Measurements from ENCODE around the gene ANKRD36. TPM values are rescaled to one million over a fixed set of nuclear protein-coding genes. Genes with fewer than 3 reads are reported as not detected.
"Not testable (repeated sequence)": the region's sequence is repeated elsewhere in the genome, so short reads cannot be mapped to it uniquely, and the experiment has no call there.

Gene ANKRD36
- total and polyA plus RNA-seq, 12 donors: 0.96 to 8.0 (median 6.2) TPM

DNA sequence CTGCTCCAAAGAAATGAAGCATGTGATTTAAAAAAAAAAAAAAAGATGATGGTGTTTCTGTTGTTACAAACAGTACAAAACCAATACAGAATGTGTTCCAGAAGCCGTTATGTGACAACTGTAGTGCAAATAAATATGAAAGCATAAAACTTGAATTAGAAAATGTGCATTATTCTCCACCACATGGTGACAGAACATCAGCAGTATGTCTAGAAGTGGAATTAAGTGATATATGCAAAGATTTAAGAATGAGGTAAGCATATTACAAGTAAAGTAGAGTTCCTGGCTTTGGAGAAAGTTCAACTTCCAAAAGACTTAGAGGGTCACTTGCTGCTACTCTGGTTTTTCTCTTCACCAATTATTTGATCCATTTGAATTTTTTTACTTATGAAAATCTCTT, 120.0 kb downstream of the ANKRD36 start:
- ATAC-seq; intact Hi-C loops (cut with DNase I); DNase-seq; H3K27ac ChIP-seq; H3K27me3 ChIP-seq; H3K9me3 ChIP-seq; H3K4me1 ChIP-seq; H3K4me3 ChIP-seq: not testable (repeated sequence)
- WGBS, 2 donors: 90 to 100% methylated on average over 1 of the region's 1 CpG
- peaks cover 0 to 29% (median 6%) of the 10 kb centered on the region in 9 donors for H3K36me3 ChIP-seq

- H3K4me1 ChIP-seq; H3K27me3 ChIP-seq; H3K4me3 ChIP-seq; H3K9me3 ChIP-seq; ATAC-seq; DNase-seq; intact Hi-C loops (cut with DNase I); H3K27ac ChIP-seq: not testable (repeated sequence)
- H3K36me3 ChIP-seq: peaks cover 0 to 29% (median 6%) of the 10 kb centered on the region in 9 donors
- no CpG with 5 or more reads among the region's 2 CpGs for WGBS, 2 donors
Observed at GRCh38 chr2:97233660-97234295, 120.8 kb downstream of the ANKRD36 start.

DNA sequence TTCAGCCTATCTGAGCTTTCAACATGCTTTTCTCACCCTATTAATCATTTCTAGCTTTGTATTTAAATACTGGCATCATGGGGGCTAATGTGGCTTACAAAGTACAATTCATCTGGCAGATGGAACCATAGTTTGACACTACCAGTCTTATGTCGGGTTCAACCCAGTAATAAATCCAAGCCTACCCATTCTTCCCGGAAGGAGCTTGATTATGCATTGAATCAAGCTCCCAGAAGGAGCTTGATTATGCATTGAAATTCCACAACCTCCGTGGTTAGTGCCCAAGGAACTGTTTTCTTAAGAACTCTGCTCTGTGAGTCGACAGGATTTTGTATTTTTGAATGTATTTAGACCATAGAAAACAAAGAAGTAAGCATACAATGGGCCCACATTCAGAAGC, 148.2 kb downstream of the ANKRD36 start:
- H3K27ac ChIP-seq; DNase-seq; H3K27me3 ChIP-seq; H3K36me3 ChIP-seq; H3K4me3 ChIP-seq; ATAC-seq; intact Hi-C loops (cut with DNase I); H3K4me1 ChIP-seq; H3K9me3 ChIP-seq: not testable (repeated sequence)
- WGBS, 2 donors: 95 to 96% methylated on average over 4 of the region's 4 CpGs

DNA sequence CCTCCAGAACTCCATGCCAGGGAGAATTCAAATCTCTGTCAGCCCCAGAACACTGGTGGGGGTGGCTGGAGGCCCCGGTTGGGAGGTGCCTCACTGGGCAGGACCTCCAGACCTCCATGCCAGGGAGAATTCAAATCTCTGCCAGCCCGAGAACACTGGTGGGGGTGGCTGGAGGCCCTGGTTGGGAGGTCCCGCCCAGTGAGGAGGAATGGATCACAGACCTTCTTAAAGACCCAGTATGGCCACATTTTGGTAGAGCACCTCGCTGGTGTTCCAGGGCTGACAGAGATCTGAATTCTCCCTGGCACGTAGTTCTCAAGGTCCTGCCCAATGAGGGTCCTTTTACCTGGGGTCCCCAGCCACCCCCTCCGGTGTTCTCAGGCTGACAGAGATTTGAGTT, 153.5 kb downstream of the ANKRD36 start:
- H3K4me1 ChIP-seq; DNase-seq; H3K36me3 ChIP-seq; ATAC-seq; H3K27me3 ChIP-seq; H3K9me3 ChIP-seq; H3K4me3 ChIP-seq; H3K27ac ChIP-seq; intact Hi-C loops (cut with DNase I): not testable (repeated sequence)
- 100% methylated on average over 1 to 2 of the region's 6 CpGs for WGBS, 2 donors

DNA sequence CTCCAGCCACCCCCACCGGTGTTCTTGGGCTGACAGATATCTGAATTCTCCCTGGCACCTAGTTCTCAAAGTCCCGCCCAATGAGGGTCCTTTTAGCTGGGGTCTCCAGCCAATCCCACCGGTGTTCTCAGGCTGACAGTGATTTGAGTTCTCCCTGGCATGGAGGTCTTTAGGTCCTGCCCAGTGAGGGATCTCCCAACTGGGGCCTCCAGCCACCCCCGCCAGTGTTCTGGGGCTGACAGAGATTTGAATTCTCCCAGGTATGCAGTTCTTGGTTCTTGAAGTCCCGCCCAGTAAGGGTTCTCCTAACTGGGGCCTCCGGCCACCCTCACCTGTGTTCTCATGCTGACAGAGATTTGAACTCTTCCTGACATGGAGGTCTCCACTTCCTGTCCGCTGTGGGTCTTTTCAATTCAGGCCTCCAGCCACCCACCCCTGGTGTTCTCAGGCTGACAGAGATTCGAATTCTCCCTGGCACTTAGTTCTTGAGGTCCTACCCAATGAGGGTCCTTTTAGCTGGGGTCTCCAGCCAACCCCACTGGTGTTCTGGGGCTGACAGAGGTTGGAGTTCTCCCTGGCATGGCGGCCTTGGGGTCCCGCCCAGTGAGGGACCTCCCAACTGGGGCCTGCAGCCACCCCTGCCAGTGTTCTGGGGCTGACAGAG, 154.6 kb downstream of the ANKRD36 start:
- 92 to 98% methylated on average over 10 of the region's 10 CpGs for WGBS, 2 donors
- Histone ChIP-seq H3K4me3 (no peak overlapping the region), H3K4me1 (no peaks in the 10 kb centered on the region), H3K36me3 (no peaks in the 10 kb centered on the region), H3K27ac (no peak overlapping the region), H3K27me3 (no peaks in the 10 kb centered on the region), H3K9me3 (no peaks in the 10 kb centered on the region)
- DNase-seq (peak in 1 of 2 donors; percentile 9), ATAC-seq (peak in 1 of 8 donors; percentile 39)
- TF ChIP-seq, protein P1, sequence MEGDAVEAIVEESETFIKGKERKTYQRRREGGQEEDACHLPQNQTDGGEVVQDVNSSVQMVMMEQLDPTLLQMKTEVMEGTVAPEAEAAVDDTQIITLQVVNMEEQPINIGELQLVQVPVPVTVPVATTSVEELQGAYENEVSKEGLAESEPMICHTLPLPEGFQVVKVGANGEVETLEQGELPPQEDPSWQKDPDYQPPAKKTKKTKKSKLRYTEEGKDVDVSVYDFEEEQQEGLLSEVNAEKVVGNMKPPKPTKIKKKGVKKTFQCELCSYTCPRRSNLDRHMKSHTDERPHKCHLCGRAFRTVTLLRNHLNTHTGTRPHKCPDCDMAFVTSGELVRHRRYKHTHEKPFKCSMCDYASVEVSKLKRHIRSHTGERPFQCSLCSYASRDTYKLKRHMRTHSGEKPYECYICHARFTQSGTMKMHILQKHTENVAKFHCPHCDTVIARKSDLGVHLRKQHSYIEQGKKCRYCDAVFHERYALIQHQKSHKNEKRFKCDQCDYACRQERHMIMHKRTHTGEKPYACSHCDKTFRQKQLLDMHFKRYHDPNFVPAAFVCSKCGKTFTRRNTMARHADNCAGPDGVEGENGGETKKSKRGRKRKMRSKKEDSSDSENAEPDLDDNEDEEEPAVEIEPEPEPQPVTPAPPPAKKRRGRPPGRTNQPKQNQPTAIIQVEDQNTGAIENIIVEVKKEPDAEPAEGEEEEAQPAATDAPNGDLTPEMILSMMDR (IDR thresholded peaks at IDR 0.05): no peak
- intact Hi-C loops (cut with DNase I): no loop called here

DNA sequence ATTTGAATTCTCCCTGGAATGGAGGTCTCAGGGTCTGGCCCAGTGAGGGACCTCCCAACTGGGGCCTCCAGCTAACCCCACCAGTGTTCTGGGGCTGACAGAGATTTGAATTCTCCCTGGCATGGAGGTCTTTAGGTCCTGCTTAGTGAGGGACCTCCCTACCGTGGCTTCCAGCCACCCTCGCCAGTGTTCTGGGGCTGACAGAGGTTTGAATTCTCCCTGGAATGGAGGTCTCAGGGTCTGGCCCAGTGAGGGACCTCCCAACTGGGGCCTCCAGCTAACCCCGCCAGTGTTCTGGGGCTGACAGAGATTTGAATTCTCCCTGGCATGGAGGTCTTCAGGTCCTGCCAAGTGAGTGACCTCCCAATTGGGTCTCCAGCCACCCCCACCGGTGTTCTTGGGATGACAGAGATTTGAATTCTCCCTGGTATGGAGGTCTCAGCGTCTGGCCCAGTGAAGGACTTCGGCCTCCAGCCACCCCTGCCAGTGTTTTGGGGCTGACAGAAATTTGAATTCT, 155.2 kb downstream of the ANKRD36 start:
- DNase-seq: peak in 1 of 2 donors; percentile 4
- H3K4me3 ChIP-seq; H3K4me1 ChIP-seq; H3K27ac ChIP-seq; H3K36me3 ChIP-seq; H3K27me3 ChIP-seq; H3K9me3 ChIP-seq; intact Hi-C loops (cut with DNase I); ATAC-seq: not testable (repeated sequence)
- WGBS, 2 donors: 91 to 97% methylated on average over 5 to 6 of the region's 6 CpGs

- H3K4me1 ChIP-seq; intact Hi-C loops (cut with DNase I); H3K4me3 ChIP-seq; H3K27ac ChIP-seq; DNase-seq; H3K36me3 ChIP-seq; H3K27me3 ChIP-seq; ATAC-seq: not testable (repeated sequence)
- WGBS, 2 donors: no CpG with 5 or more reads among the region's 4 CpGs
- H3K9me3 ChIP-seq: peaks cover 0 to 15% (median 4%) of the 10 kb centered on the region in 11 donors
Observed at GRCh38 chr2:97276232-97276798, 163.4 kb downstream of the ANKRD36 start.

- H3K9me3 ChIP-seq; H3K27me3 ChIP-seq; H3K4me3 ChIP-seq; H3K36me3 ChIP-seq; H3K27ac ChIP-seq; H3K4me1 ChIP-seq; intact Hi-C loops (cut with DNase I); DNase-seq: not testable (repeated sequence)
- ATAC-seq: peak in 1 of 8 donors; percentile 22
- no CpG with 5 or more reads among the region's 2 CpGs for WGBS, 2 donors
Observed at GRCh38 chr2:97285187-97285586, 172.2 kb downstream of the ANKRD36 start.

DNA sequence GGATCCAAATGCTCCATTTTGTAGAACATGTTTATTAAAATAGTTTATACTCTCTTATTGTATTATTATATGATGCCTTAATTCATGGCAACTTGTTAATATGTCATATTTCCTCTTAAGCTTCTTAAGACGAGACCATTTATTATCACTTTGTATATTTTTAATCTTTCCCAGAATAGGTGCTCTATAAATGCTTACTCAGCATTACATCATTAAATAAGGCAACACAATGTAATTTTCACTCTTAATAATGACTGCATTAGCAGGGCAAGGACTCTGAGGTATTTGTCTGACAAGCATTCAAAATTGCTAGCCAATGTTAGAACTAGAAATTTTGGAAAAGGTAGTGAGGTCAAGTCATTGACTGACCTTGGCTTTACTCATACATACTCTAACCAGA, 180.7 kb downstream of the ANKRD36 start:
- H3K4me1 ChIP-seq; H3K4me3 ChIP-seq; H3K36me3 ChIP-seq; DNase-seq; H3K27me3 ChIP-seq; H3K9me3 ChIP-seq; ATAC-seq; intact Hi-C loops (cut with DNase I); H3K27ac ChIP-seq: not testable (repeated sequence)
- 67 to 69% methylated on average over 1 of the region's 1 CpG for WGBS, 2 donors

Data from heart right ventricle (tissue), 16 donors.